ENCODE data around the gene WEE1.

- TF ChIP-seq JUN (IDR thresholded peaks at IDR 0.05) (no peak), EP300 (IDR thresholded peaks at IDR 0.05) (no peak), MAFK (IDR thresholded peaks at IDR 0.05; ENCODE audit: partially characterized antibody) (no peak), POLR2A (IDR thresholded peaks at IDR 0.05; ENCODE audit: low read length) (no peak), CTCF (IDR thresholded peaks at IDR 0.05) (no peak), SMC3 (IDR thresholded peaks at IDR 0.05) (no peak), RAD21 (conservative IDR thresholded peaks at IDR 0.05 in 1 of 2, IDR thresholded peaks at IDR 0.05 in 1 of 2) (no peak), CHD4 (IDR thresholded peaks at IDR 0.05; ENCODE audit: borderline replicate concordance) (no peak), GATA3 (IDR thresholded peaks at IDR 0.05; ENCODE audit: borderline replicate concordance) (no peak), TFCP2L1 (CRISPR knock-in tag; IDR thresholded peaks at IDR 0.05) (no peak)
- TF ChIP-seq, protein P1, sequence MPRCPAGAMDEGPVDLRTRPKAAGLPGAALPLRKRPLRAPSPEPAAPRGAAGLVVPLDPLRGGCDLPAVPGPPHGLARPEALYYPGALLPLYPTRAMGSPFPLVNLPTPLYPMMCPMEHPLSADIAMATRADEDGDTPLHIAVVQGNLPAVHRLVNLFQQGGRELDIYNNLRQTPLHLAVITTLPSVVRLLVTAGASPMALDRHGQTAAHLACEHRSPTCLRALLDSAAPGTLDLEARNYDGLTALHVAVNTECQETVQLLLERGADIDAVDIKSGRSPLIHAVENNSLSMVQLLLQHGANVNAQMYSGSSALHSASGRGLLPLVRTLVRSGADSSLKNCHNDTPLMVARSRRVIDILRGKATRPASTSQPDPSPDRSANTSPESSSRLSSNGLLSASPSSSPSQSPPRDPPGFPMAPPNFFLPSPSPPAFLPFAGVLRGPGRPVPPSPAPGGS (IDR thresholded peaks at IDR 0.05) = no peak
Observed at GRCh38 chr11:9524001-9524400, 49.5 kb upstream of the WEE1 start.
